Measurements from ENCODE around the gene DPYSL5. TPM values are rescaled to one million over a fixed set of nuclear protein-coding genes. Genes with fewer than 3 reads are reported as not detected.

The DPYSL5 gene
- total RNA-seq, 8 experiments from 2014 or later = 0.09 to 255 (median 90.7) TPM

- in situ Hi-C loops (cut with MboI; ENCODE audit: low pct_unique_long_range_greater_than_20kb in 2 of 9, low sequenced_read_pairs in 9 of 9, unreplicated experiment in 9 of 9) = loop anchor here in 8 of 9 experiments (10.0 to 25.0 kb wide), 5 partner anchors 86 to 189 kb away; partner anchors contain the start of gene TMEM214 (in 1 of the 8)
- Histone ChIP-seq H3K4me1 (replicated peaks in 1 of 2) (peaks cover 25 to 28% of the 10 kb centered on the region in 2 donors), H3K4me3 (peak overlapping the region; percentile 62 to 92 (median 78)), H3K27ac (peak overlapping the region; percentile 71 to 79)
- peak; percentile 7 to 67 (median 20) for ATAC-seq (replicated peaks in 6 of 8)
- WGBS, 10 experiments = 0% methylated on average over 4 of the region's 75 CpGs; no CpG with 5 or more reads in 9 of the 10 experiments
Observed at GRCh38 chr2:26848336-26849055, 564 bp downstream of the DPYSL5 start.

- Histone ChIP-seq H3K27ac (peak overlapping the region; percentile 71 to 79), H3K4me3 (peak overlapping the region; percentile 62 to 92 (median 78)), H3K4me1 (replicated peaks in 1 of 2) (peaks cover 28 to 29% of the 10 kb centered on the region in 2 donors)
- in situ Hi-C loops (cut with MboI; ENCODE audit: low pct_unique_long_range_greater_than_20kb in 2 of 9, low sequenced_read_pairs in 9 of 9, unreplicated experiment in 9 of 9) = loop anchor here in 8 of 9 experiments (10.0 to 25.0 kb wide), 5 partner anchors 85 to 188 kb away; partner anchors contain the start of gene TMEM214 (in 1 of the 8)
- 3% methylated on average over 13 of the region's 75 CpGs; no CpG with 5 or more reads in 9 of the 10 experiments for WGBS, 10 experiments
- peak in 5 of 8 experiments; percentile 26 to 44 (median 38) for ATAC-seq (replicated peaks in 6 of 8)
Observed at GRCh38 chr2:26849056-26849999, 1.4 kb downstream of the DPYSL5 start.

GRCh38 chr2:26850000-26850431, 2.1 kb downstream of the DPYSL5 start:
- peaks cover 28 to 29% of the 10 kb centered on the region in 2 donors for H3K4me1 ChIP-seq (replicated peaks in 1 of 2)
- WGBS, 10 experiments = 0 to 33% (median 17%) methylated on average over 1 to 9 of the region's 25 CpGs; no CpG with 5 or more reads in 4 of the 10 experiments
- peak in 2 of 8 experiments; percentile 2 to 25 for ATAC-seq (replicated peaks in 6 of 8)
- in situ Hi-C loops (cut with MboI; ENCODE audit: low pct_unique_long_range_greater_than_20kb in 2 of 9, low sequenced_read_pairs in 9 of 9, unreplicated experiment in 9 of 9) = loop anchor here in 8 of 9 experiments (10.0 to 25.0 kb wide), 5 partner anchors 85 to 187 kb away; partner anchors contain the start of gene TMEM214 (in 1 of the 8)
- peak overlapping the region; percentile 62 to 92 (median 78) for H3K4me3 ChIP-seq
- peak overlapping the region; percentile 71 to 79 for H3K27ac ChIP-seq

- H3K4me3 ChIP-seq = peak overlapping the region; percentile 62 to 92 (median 78)
- 67 to 100% (median 79%) methylated on average over 1 of the region's 1 CpG; no CpG with 5 or more reads in 6 of the 10 experiments for WGBS, 10 experiments
- ATAC-seq (replicated peaks in 6 of 8) = no peak
- in situ Hi-C loops (cut with MboI; ENCODE audit: low pct_unique_long_range_greater_than_20kb in 2 of 9, low sequenced_read_pairs in 9 of 9, unreplicated experiment in 9 of 9) = no loop called here
- H3K4me1 ChIP-seq (replicated peaks in 1 of 2) = peaks cover 29 to 32% of the 10 kb centered on the region in 2 donors
- H3K27ac ChIP-seq = no peak overlapping the region
Observed at GRCh38 chr2:26850505-26850904, 2.6 kb downstream of the DPYSL5 start.

GRCh38 chr2:26852405-26853306, 4.7 kb downstream of the DPYSL5 start:
- ATAC-seq (replicated peaks in 6 of 8) = no peak
- H3K4me1 ChIP-seq (replicated peaks in 1 of 2) = peaks cover 30 to 35% of the 10 kb centered on the region in 2 donors
- WGBS, 10 experiments = 0 to 57% (median 26%) methylated on average over 1 to 7 of the region's 7 CpGs; no CpG with 5 or more reads in 1 of the 10 experiments
- H3K4me3 ChIP-seq = no peak overlapping the region
- no peak overlapping the region for H3K27ac ChIP-seq
- in situ Hi-C loops (cut with MboI; ENCODE audit: low pct_unique_long_range_greater_than_20kb in 2 of 9, low sequenced_read_pairs in 9 of 9, unreplicated experiment in 9 of 9) = no loop called here

- in situ Hi-C loops (cut with MboI; ENCODE audit: low pct_unique_long_range_greater_than_20kb in 2 of 9, low sequenced_read_pairs in 9 of 9, unreplicated experiment in 9 of 9) = no loop called here
- Histone ChIP-seq H3K27ac (no peak overlapping the region), H3K4me3 (no peak overlapping the region), H3K4me1 (replicated peaks in 1 of 2) (peaks cover 30 to 35% of the 10 kb centered on the region in 2 donors)
- no peak for ATAC-seq (replicated peaks in 6 of 8)
Observed at GRCh38 chr2:26853751-26854150, 5.8 kb downstream of the DPYSL5 start.

GRCh38 chr2:26854283-26854827, 6.4 kb downstream of the DPYSL5 start:
- Histone ChIP-seq H3K27ac (no peak overlapping the region), H3K4me3 (no peak overlapping the region), H3K4me1 (replicated peaks in 1 of 2) (peaks cover 30 to 35% of the 10 kb centered on the region in 2 donors)
- no peak for ATAC-seq (replicated peaks in 6 of 8)
- in situ Hi-C loops (cut with MboI; ENCODE audit: low pct_unique_long_range_greater_than_20kb in 2 of 9, low sequenced_read_pairs in 9 of 9, unreplicated experiment in 9 of 9) = no loop called here
- WGBS, 10 experiments = 0 to 100% (median 78%) methylated on average over 1 of the region's 1 CpG; no CpG with 5 or more reads in 1 of the 10 experiments

GRCh38 chr2:26855466-26855865, 7.5 kb downstream of the DPYSL5 start:
- WGBS, 10 experiments = 0 to 80% (median 25%) methylated on average over 1 to 7 of the region's 7 CpGs; no CpG with 5 or more reads in 1 of the 10 experiments
- no peak overlapping the region for H3K4me3 ChIP-seq
- no peak overlapping the region for H3K27ac ChIP-seq
- in situ Hi-C loops (cut with MboI; ENCODE audit: low pct_unique_long_range_greater_than_20kb in 2 of 9, low sequenced_read_pairs in 9 of 9, unreplicated experiment in 9 of 9) = no loop called here
- peak in 5 of 8 experiments; percentile 63 to 87 (median 77) for ATAC-seq (replicated peaks in 6 of 8)
- peaks cover 29 to 33% of the 10 kb centered on the region in 2 donors for H3K4me1 ChIP-seq (replicated peaks in 1 of 2)

- H3K27ac ChIP-seq = no peak overlapping the region
- ATAC-seq (replicated peaks in 6 of 8) = peak in 1 of 8 experiments; percentile 64
- H3K4me3 ChIP-seq = no peak overlapping the region
- H3K4me1 ChIP-seq (replicated peaks in 1 of 2) = peaks cover 10 to 13% of the 10 kb centered on the region in 2 donors
- WGBS, 10 experiments = 40 to 100% (median 84%) methylated on average over 1 to 4 of the region's 4 CpGs; no CpG with 5 or more reads in 2 of the 10 experiments
- in situ Hi-C loops (cut with MboI; ENCODE audit: low pct_unique_long_range_greater_than_20kb in 2 of 9, low sequenced_read_pairs in 9 of 9, unreplicated experiment in 9 of 9) = no loop called here
Observed at GRCh38 chr2:26859622-26860021, 11.7 kb downstream of the DPYSL5 start.

- in situ Hi-C loops (cut with MboI; ENCODE audit: low pct_unique_long_range_greater_than_20kb in 2 of 9, low sequenced_read_pairs in 9 of 9, unreplicated experiment in 9 of 9) = no loop called here
- no peak for ATAC-seq (replicated peaks in 6 of 8)
- no peak overlapping the region for H3K27ac ChIP-seq
- H3K4me3 ChIP-seq = no peak overlapping the region
- H3K4me1 ChIP-seq (replicated peaks in 1 of 2) = peaks cover 10 to 11% of the 10 kb centered on the region in 2 donors
- 0 to 100% (median 84%) methylated on average over 1 to 3 of the region's 3 CpGs; no CpG with 5 or more reads in 1 of the 10 experiments for WGBS, 10 experiments
Observed at GRCh38 chr2:26860211-26860850, 12.4 kb downstream of the DPYSL5 start.

GRCh38 chr2:26861610-26862224, 13.8 kb downstream of the DPYSL5 start:
- Histone ChIP-seq H3K27ac (no peak overlapping the region), H3K4me1 (replicated peaks in 1 of 2) (no peaks in the 10 kb centered on the region), H3K4me3 (no peak overlapping the region)
- in situ Hi-C loops (cut with MboI; ENCODE audit: low pct_unique_long_range_greater_than_20kb in 2 of 9, low sequenced_read_pairs in 9 of 9, unreplicated experiment in 9 of 9) = no loop called here
- no peak for ATAC-seq (replicated peaks in 6 of 8)
- WGBS, 10 experiments = 0 to 100% (median 70%) methylated on average over 1 to 2 of the region's 2 CpGs
